GM21367 (cell line): ENCODE data around the gene SUPT20HL2.
"Not testable (repeated sequence)": the region's sequence is repeated elsewhere in the genome, so short reads cannot be mapped to it uniquely, and the experiment has no call there.

Experiments used
- ATAC-seq: cut with Tn5 transposase; IDR thresholded peaks from one replicate; pipeline ENCODE4 v1.9.1; 2021; ENCODE audit not compliant: unreplicated experiment

The SUPT20HL2 gene

GRCh38 chrX:24314019-24314635, at the start of gene SUPT20HL2:
Gene SUPT20HL2 (minus strand): TSS chrX:24314069. CDS start chrX:24313315, 754 bp downstream.
- ATAC-seq = no peak

- ATAC-seq = not testable (repeated sequence)
Observed at GRCh38 chrX:24362089-24362745, 48.3 kb upstream of the SUPT20HL2 start.

GRCh38 chrX:24360272-24360671, 46.4 kb upstream of the SUPT20HL2 start, which contains the start of gene SUPT20HL1:
Gene SUPT20HL1 (plus strand): TSS chrX:24360639. CDS start chrX:24362761, 2,122 bp downstream.
- ATAC-seq = no peak

GRCh38 chrX:24357106-24357505, 43.2 kb upstream of the SUPT20HL2 start:
- no peak for ATAC-seq

GRCh38 chrX:24355095-24355494, 41.2 kb upstream of the SUPT20HL2 start:
- ATAC-seq = no peak

- ATAC-seq = no peak
Observed at GRCh38 chrX:24350217-24350616, 36.3 kb upstream of the SUPT20HL2 start.

- no peak for ATAC-seq
Observed at GRCh38 chrX:24347881-24348280, 34.0 kb upstream of the SUPT20HL2 start.

GRCh38 chrX:24343719-24344118, 29.9 kb upstream of the SUPT20HL2 start:
- ATAC-seq = no peak

- no peak for ATAC-seq
Observed at GRCh38 chrX:24341795-24342194, 27.9 kb upstream of the SUPT20HL2 start.

- ATAC-seq = no peak
Observed at GRCh38 chrX:24340501-24340900, 26.6 kb upstream of the SUPT20HL2 start.

- no peak for ATAC-seq
Observed at GRCh38 chrX:24339911-24340310, 26.0 kb upstream of the SUPT20HL2 start.

- ATAC-seq = no peak
Observed at GRCh38 chrX:24335871-24336270, 22.0 kb upstream of the SUPT20HL2 start.

GRCh38 chrX:24334461-24334860, 20.6 kb upstream of the SUPT20HL2 start:
- no peak for ATAC-seq

GRCh38 chrX:24333371-24333770, 19.5 kb upstream of the SUPT20HL2 start:
- ATAC-seq = no peak

GRCh38 chrX:24332878-24333277, 19.0 kb upstream of the SUPT20HL2 start:
- ATAC-seq = no peak

GRCh38 chrX:24325231-24325630, 11.4 kb upstream of the SUPT20HL2 start:
- no peak for ATAC-seq

- ATAC-seq = no peak
Observed at GRCh38 chrX:24321741-24322395, 8.0 kb upstream of the SUPT20HL2 start.

GRCh38 chrX:24317567-24317966, 3.7 kb upstream of the SUPT20HL2 start:
- no peak for ATAC-seq

- no peak for ATAC-seq
Observed at GRCh38 chrX:24316111-24316510, 2.2 kb upstream of the SUPT20HL2 start.

GRCh38 chrX:24312249-24312607, 1.6 kb downstream of the SUPT20HL2 start:
- ATAC-seq = not testable (repeated sequence)

GRCh38 chrX:24311507-24312248, 2.2 kb downstream of the SUPT20HL2 start:
- ATAC-seq = not testable (repeated sequence)
